ENCODE data around the gene SPON2.
A peak's percentile ranks its signal among the peaks of the same experiment; 100 is the strongest.

Gene SPON2

DNA sequence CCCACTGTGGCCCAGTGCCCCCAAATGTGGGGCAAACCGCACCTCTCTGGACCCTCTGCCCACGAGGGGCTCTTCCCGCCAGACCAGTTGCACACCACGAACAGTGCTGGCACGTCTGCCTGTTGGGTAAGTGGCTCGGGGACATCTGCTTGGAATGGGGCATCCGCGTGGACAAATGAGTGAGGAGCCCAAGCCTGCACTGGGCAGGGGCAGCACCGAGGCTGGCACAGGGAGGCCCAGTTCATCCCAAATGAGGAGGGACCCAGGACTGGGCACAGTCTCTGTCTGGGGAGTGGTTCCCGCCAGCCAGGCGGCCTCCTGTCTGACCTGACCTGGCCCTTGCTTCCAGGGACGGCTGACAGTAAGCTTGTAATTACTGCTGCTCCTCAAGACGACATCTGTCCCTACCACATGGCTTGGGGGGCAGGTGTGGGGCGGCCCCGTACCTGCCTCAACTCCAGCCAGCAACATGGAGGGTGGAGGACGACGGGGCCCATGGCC lies 3.2 kb downstream of the SPON2 start:
- peaks cover 8% of the 10 kb centered on the region for H3K4me1 ChIP-seq (ENCODE audit: insufficient read depth, low read length)
- H3K27me3 ChIP-seq (ENCODE audit: insufficient read depth, low read length) = peaks cover 51% of the 10 kb centered on the region
- no peak overlapping the region for H2AFZ ChIP-seq (ENCODE audit: low read depth, low read length)
- H3K36me3 ChIP-seq (ENCODE audit: insufficient read depth, low read length) = peaks cover 2% of the 10 kb centered on the region
- H3K4me3 ChIP-seq (ENCODE audit: low read length) = no peak overlapping the region
- H3K9me3 ChIP-seq (ENCODE audit: low read length) = peaks cover 7% of the 10 kb centered on the region

DNA sequence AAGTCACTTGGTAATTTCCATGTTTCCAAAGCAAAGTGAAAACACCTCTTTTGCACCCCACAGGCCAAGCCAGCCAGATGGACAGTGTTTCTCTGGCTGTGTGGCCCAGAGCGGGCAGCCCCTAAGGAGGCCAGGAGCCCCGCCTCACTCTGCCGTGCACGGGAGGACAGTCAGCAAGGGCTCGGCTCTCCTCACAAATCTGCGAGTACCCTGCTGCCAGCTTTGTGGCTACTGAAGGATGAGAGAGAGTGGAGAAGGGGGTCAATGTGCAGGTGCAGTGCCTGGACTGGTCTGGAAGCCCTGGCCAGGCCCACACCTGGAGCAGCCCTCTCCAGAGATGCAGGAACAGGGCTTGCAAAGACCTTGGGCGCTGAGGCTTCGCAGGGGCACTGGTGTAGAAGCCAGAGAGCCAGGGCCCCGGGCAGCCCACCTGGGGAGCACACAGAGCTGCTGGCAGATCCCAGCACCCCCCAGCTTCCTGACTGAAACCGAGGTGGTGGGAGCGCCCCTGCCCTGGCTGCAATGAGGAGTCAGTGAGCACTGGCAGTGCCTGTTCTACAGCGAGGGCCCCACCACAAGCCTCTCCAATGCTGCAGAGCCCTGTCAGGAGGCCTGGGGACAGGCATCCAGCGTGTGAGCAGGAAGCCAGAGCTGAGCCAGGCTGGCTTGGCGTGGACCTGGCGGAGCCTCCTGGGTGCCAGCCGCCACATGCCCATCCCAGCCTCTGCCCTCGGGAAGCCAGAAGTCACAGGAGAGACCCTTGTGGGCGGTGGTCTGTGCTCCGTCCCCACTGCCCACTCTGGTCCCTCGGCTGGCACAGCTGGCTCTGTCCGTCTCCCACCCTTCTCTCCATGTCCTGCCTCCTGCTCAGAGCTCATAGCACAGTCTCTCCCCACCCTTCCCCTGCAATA lies 3.9 kb downstream of the SPON2 start:
- no peak overlapping the region for H2AFZ ChIP-seq (ENCODE audit: low read depth, low read length)
- peaks cover 43% of the 10 kb centered on the region for H3K27me3 ChIP-seq (ENCODE audit: insufficient read depth, low read length)
- H3K9me3 ChIP-seq (ENCODE audit: low read length) = peaks cover 7% of the 10 kb centered on the region
- no peak overlapping the region for H3K4me3 ChIP-seq (ENCODE audit: low read length)
- H3K4me1 ChIP-seq (ENCODE audit: insufficient read depth, low read length) = peaks cover 8% of the 10 kb centered on the region
- H3K36me3 ChIP-seq (ENCODE audit: insufficient read depth, low read length) = peaks cover 2% of the 10 kb centered on the region

DNA sequence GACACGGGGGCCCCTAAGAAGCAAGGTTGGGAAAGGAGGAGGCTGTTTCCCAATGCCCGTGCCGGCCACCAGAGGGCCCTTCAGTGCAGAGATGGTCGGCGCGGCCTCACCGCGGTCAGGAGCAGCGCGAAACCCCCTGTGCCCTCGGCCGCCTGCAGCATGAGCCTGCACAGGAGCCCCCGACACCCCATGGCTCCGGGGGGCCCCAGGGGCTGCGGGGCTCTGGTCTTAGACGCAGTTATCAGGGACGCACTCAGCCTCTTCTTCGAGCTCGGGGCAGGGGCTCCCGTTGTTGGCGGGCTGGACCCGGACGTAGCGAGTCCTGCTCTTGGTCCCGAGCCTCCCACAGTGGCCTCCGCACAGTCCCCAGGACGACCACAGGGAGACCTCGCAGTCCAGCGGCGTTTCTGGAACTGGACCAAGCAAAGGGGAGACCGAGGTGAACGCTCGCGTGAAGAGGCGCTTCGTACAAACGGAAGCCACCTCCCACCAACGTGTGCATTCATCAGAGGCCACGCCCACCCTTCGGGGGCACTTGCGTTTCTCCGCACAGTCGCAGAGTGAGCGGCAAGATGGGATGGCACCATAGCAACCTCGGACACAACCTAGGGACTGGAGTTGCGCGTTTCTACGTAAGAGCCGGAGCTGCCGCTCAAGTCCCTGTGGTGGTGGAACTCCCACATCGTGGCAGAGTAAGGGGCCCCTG lies 5.0 kb downstream of the SPON2 start:
- Histone ChIP-seq H3K27me3 (ENCODE audit: insufficient read depth, low read length) (peaks cover 37% of the 10 kb centered on the region), H3K4me3 (ENCODE audit: low read length) (peak overlapping the region; percentile 42), H3K9me3 (ENCODE audit: low read length) (peaks cover 7% of the 10 kb centered on the region), H3K36me3 (ENCODE audit: insufficient read depth, low read length) (peaks cover 2% of the 10 kb centered on the region), H2AFZ (ENCODE audit: low read depth, low read length) (peak overlapping the region; percentile 60), H3K4me1 (ENCODE audit: insufficient read depth, low read length) (peaks cover 3% of the 10 kb centered on the region)

DNA sequence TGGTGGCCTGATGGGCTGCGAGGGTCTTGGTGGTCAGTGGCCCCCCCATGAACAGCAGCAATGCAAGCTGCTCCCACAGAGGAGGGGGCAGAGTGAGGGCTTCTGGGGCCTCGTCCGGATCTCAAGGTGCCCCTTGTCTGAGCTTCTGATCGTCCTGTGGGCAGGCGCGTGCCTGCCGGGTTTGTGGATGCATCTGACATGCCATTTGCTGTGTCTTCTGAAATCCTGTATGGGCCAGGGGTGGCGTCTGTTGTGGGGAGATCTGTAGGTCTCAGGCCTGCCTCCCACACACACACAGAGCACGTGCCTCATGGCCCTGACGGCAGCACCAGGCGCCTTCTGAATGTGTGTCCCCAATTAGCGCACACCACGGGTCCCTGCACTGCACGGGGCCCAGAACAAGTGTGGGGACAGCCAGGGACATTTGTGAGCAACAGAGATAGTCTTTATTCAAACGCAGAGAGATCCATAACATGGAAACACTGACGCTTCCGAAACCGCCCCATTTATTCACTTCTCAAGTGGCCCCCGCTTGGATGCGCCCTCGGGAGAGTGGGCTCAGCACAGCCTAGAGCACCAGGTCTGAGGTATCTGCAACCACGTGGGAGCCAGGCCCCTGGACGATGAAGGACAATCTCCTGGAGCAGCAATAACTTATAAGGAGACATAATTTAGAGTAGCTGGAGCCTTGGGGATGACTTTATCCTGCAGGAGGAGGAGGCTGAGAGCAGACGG lies 5.7 kb downstream of the SPON2 start:
- Histone ChIP-seq H3K4me1 (ENCODE audit: insufficient read depth, low read length) (peaks cover 3% of the 10 kb centered on the region), H3K36me3 (ENCODE audit: insufficient read depth, low read length) (peaks cover 2% of the 10 kb centered on the region), H3K27me3 (ENCODE audit: insufficient read depth, low read length) (peaks cover 30% of the 10 kb centered on the region), H2AFZ (ENCODE audit: low read depth, low read length) (peak overlapping the region; percentile 60), H3K9me3 (ENCODE audit: low read length) (peaks cover 7% of the 10 kb centered on the region), H3K4me3 (ENCODE audit: low read length) (peak overlapping the region; percentile 42)

DNA sequence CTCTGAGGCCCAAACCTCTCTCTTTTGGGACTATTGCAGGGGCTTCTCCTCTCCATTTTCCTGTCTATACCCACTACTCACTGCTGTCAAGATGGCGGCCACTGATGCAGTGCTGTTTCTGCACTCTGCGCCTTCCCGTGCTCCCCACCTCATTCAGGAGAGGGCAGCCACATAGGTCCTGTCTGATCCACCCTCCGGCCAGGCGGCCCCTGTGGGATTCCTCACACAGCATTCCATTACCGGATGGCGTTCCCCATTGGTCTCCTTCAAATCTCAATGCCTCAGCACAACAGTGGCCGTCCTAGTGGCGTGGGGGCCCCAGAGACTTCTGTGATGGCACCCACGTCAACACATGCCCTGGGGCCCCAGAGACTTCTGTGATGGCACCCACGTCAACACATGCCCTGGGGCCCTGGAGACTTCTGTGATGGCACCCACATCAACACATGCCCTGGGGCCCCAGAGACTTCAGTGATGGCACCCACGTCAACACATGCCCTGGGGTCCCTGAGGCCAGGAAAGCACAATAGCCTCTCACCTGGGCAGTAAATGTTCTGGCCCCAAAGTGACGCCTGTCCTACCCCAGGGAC lies 7.3 kb downstream of the SPON2 start:
- no peak overlapping the region for H3K4me3 ChIP-seq (ENCODE audit: low read length)
- H3K4me1 ChIP-seq (ENCODE audit: insufficient read depth, low read length) = peaks cover 3% of the 10 kb centered on the region
- H3K27me3 ChIP-seq (ENCODE audit: insufficient read depth, low read length) = peaks cover 14% of the 10 kb centered on the region
- H3K36me3 ChIP-seq (ENCODE audit: insufficient read depth, low read length) = no peaks in the 10 kb centered on the region
- H3K9me3 ChIP-seq (ENCODE audit: low read length) = peaks cover 2% of the 10 kb centered on the region
- no peak overlapping the region for H2AFZ ChIP-seq (ENCODE audit: low read depth, low read length)

DNA sequence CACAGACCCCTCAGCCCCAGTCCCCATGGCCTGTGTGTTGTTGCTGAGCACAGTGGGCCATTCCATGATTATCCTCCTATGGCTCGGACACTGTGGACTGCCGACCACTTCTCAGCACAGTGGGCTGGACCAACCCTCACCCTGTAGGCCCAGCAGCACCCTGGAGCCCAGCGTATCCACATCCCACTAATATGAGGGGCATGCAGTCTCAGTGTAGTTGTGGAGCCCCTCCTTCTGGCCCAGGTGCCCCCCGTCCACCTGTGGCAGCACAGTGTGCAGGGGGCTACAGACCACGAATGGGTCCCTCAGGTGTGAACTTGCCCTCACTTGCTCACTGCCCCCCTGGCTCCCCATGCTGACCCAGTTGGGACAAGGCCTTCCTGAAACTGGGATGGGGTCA lies 7.9 kb downstream of the SPON2 start:
- Histone ChIP-seq H3K9me3 (ENCODE audit: low read length) (peaks cover 2% of the 10 kb centered on the region), H3K27me3 (ENCODE audit: insufficient read depth, low read length) (peaks cover 8% of the 10 kb centered on the region), H3K4me1 (ENCODE audit: insufficient read depth, low read length) (peaks cover 3% of the 10 kb centered on the region), H3K4me3 (ENCODE audit: low read length) (no peak overlapping the region), H2AFZ (ENCODE audit: low read depth, low read length) (no peak overlapping the region), H3K36me3 (ENCODE audit: insufficient read depth, low read length) (no peaks in the 10 kb centered on the region)

DNA sequence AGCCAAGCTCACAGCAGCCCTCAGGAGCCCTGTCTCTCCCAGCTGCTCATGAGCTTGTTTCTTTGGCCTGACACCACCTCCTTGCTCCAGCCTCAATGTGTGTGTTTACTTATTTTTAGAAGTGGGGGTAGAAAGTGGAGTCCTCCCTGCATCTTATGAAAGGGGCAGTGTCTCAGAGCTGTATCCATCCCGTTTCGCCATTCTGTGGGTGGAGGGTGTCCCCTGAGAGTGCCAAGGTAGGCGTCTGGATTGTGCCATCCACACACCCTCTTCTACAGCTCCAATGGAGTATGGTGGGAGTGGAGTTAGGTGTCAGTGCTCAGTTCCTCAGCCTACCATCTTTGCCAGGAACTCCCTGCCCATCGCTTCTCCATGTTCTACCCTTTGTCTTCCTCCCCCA lies 8.3 kb downstream of the SPON2 start:
- Histone ChIP-seq H2AFZ (ENCODE audit: low read depth, low read length) (no peak overlapping the region), H3K9me3 (ENCODE audit: low read length) (peaks cover 2% of the 10 kb centered on the region), H3K27me3 (ENCODE audit: insufficient read depth, low read length) (peaks cover 4% of the 10 kb centered on the region), H3K4me3 (ENCODE audit: low read length) (no peak overlapping the region), H3K36me3 (ENCODE audit: insufficient read depth, low read length) (no peaks in the 10 kb centered on the region), H3K4me1 (ENCODE audit: insufficient read depth, low read length) (peaks cover 3% of the 10 kb centered on the region)

DNA sequence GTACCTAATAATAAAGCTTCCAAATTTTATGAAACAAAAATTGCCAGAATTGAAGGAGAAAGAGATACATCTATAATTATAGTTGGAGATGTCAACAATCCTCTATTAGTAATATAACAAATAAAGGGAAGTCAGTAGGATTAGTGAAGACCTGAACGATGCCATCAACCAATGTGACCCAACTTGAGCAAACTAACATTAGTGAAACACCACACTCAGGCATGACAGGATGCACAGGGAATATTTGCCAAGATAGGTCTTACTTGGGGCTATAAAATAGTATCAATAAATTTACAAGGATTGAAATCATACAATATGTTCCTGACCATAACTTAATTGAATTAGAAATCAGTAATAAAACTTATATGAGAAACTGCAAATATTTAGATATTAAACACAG lies 12.0 kb downstream of the SPON2 start:
- Histone ChIP-seq H3K4me3 (ENCODE audit: low read length) (no peak overlapping the region), H3K9me3 (ENCODE audit: low read length) (peaks cover 2% of the 10 kb centered on the region), H3K36me3 (ENCODE audit: insufficient read depth, low read length) (no peaks in the 10 kb centered on the region), H3K27me3 (ENCODE audit: insufficient read depth, low read length) (peaks cover 15% of the 10 kb centered on the region), H3K4me1 (ENCODE audit: insufficient read depth, low read length) (no peaks in the 10 kb centered on the region), H2AFZ (ENCODE audit: low read depth, low read length) (no peak overlapping the region)

DNA sequence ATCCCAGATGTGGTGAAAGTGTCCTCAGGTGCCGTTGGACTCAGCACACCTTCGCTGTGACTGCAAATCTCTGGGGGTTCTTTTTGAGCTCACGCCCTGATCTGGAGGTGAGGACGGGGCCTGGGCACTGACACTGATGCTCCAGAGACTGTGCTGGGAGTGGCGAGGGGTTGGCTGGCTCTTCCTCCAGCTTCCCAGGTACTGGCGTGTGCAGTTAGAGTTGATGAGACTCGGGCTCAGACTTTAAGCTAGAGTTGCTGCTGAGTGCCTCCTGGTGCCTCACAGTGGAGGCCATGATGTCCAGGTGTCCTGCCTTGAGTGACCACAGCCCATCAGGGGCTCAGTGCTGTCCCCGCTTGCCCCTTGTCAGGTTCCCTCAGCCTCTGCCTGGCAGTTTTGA lies 16.3 kb downstream of the SPON2 start:
- H3K36me3 ChIP-seq (ENCODE audit: insufficient read depth, low read length) = no peaks in the 10 kb centered on the region
- H3K9me3 ChIP-seq (ENCODE audit: low read length) = no peaks in the 10 kb centered on the region
- H3K4me1 ChIP-seq (ENCODE audit: insufficient read depth, low read length) = no peaks in the 10 kb centered on the region
- no peak overlapping the region for H2AFZ ChIP-seq (ENCODE audit: low read depth, low read length)
- no peak overlapping the region for H3K4me3 ChIP-seq (ENCODE audit: low read length)
- peaks cover 36% of the 10 kb centered on the region for H3K27me3 ChIP-seq (ENCODE audit: insufficient read depth, low read length)

DNA sequence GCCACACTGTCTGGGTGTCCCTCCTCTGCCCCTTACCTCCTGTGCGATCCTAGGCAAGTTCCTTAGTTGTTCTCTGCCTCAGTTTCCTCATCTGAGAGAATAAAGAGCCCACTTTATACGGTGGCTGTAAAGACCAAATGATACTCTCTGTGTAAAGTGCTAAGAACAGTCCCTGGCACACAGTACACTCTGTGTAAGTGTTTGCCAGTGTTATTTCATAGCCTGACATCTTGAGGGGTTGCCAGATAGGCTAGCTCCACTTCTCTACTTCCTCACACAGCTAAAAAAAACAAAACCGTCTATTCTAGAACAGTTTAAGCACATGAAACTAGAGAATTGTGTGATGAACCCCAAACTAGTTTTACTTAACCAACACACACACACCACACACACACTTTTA lies 17.1 kb downstream of the SPON2 start:
- Histone ChIP-seq H3K27me3 (ENCODE audit: insufficient read depth, low read length) (peaks cover 36% of the 10 kb centered on the region), H3K36me3 (ENCODE audit: insufficient read depth, low read length) (no peaks in the 10 kb centered on the region), H2AFZ (ENCODE audit: low read depth, low read length) (no peak overlapping the region), H3K4me1 (ENCODE audit: insufficient read depth, low read length) (no peaks in the 10 kb centered on the region), H3K9me3 (ENCODE audit: low read length) (no peaks in the 10 kb centered on the region), H3K4me3 (ENCODE audit: low read length) (no peak overlapping the region)

DNA sequence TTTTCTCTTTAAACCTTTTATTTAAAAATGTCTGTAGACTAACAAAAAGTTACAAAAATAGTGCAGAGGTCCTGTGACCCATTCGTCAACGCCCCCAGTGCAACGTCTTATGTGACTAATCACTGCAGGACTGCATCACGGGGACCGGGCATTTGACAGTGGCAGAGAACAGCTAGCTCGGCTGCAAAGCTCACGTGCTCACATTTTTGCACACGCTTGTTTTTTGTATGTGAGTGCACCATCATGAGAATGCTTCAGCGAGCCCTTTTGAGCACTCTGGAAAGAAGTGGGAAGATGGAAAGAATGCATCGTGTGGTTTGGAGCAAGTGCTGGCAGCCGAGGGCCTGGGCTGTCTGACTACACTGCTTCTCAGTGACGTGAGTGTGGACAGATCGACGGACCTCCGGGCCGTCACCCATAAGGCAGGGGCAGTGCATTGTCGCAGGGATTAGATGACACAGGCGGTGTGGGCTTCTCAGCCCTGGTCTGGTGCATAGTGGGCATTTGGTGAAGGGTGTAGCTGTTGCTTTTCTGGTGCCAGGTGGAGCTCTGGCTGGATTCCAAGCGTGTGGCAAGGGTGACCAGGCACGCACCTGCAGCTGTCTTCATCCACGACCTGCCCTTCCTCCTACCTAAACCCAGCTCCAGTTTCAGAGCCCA lies 17.7 kb downstream of the SPON2 start:
- no peak overlapping the region for H2AFZ ChIP-seq (ENCODE audit: low read depth, low read length)

DNA sequence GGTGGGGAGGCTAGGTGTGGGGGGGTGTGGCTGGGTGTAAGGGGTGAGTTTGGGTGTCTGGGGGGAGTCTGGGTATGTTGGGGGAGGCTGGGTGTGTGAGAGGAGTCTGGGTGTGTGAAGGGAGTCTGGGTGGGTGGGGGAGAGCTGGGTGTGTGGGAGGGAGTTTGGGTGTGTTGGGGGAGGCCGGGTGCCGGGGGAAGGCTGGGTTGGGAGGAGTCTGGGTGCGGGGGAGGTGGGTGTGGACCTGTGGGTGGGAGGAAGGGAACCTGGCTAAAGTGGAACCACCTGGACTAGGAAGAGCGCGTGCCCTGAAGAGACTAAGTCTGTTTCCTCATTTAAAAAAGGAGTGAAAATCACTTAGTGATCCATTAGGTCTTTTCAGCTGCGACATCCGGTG lies 18.3 kb downstream of the SPON2 start:
- H3K27me3 ChIP-seq (ENCODE audit: insufficient read depth, low read length) = peaks cover 36% of the 10 kb centered on the region

More for the DNA sequence above, 17.7 kb downstream of the SPON2 start:
- H3K27me3 ChIP-seq (ENCODE audit: insufficient read depth, low read length) = peaks cover 36% of the 10 kb centered on the region
- no peak overlapping the region for H3K4me3 ChIP-seq (ENCODE audit: low read length)
- no peaks in the 10 kb centered on the region for H3K4me1 ChIP-seq (ENCODE audit: insufficient read depth, low read length)
- no peaks in the 10 kb centered on the region for H3K36me3 ChIP-seq (ENCODE audit: insufficient read depth, low read length)
- H3K9me3 ChIP-seq (ENCODE audit: low read length) = no peaks in the 10 kb centered on the region

More for the DNA sequence above, 18.3 kb downstream of the SPON2 start:
- H3K4me1 ChIP-seq (ENCODE audit: insufficient read depth, low read length) = no peaks in the 10 kb centered on the region
- no peaks in the 10 kb centered on the region for H3K9me3 ChIP-seq (ENCODE audit: low read length)
- no peak overlapping the region for H3K4me3 ChIP-seq (ENCODE audit: low read length)
- H3K36me3 ChIP-seq (ENCODE audit: insufficient read depth, low read length) = no peaks in the 10 kb centered on the region
- no peak overlapping the region for H2AFZ ChIP-seq (ENCODE audit: low read depth, low read length)

Measured in neuron (in vitro differentiated cells).